NCI-H2107 treated with DMSO at 0.1 percent for 48 hours (cell line): ENCODE results near the gene SIGLEC1.

Source experiments
- DNase-seq: peaks from one replicate; lab custom pipeline; 2025; ENCODE audit not compliant: unreplicated experiment; lab: John Stamatoyannopoulos, UW

Gene SIGLEC1

DNA sequence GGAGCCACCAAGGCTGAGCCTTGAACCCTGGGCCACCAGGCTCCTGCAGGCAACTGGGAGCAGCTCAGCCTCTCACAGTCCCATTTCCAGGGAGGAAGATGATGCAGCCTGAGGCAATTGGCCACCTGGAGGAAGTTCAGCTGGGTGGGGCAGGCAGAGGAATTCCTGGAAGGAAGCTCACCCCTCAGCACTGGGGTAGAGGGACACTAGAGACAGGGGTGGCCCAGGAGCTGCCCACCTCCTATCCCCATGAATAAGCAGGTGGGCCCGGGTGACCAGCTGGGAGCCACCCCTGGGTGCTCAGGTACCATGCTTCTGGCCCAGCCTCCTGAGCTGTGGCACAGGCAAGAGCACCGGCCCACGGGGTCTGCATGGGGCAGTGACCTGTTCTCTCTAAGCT lies 16.5 kb upstream of the SIGLEC1 start:
- no peak for DNase-seq

GRCh38 chr20:3728354-3728753 lies 16.0 kb upstream of the SIGLEC1 start:
- no peak for DNase-seq

DNA sequence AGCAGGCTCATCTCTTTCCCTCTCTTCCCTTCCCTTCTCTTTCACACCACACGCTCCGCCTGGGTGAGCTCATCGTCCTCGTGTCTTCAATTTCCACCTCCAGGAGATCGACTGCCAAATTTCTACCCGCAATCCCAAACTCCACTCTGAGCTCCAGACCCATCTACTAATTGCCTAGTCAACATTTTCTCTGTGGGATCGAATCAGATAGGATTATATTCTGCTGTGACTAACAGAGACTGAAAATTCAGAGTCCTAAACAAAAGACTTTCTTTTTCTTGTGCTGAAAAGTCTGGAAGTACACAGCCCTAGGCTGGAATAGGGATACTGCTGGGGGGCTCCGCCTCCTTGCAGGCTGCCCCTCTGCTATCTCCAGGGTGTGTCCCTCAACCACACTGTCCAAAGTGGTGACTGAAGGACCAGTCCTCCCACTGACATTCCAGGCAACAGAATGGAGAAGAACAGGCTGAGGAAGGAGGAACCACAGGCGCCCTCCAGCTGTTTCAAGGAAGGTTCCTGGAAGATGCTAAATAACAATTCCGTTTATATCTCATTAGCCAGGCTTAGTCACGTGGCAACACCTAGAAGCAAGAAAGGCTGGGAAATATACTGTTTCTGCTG lies 15.1 kb upstream of the SIGLEC1 start:
- DNase-seq: no peak

GRCh38 chr20:3724356-3724755 lies 12.0 kb upstream of the SIGLEC1 start:
- no peak for DNase-seq

DNA sequence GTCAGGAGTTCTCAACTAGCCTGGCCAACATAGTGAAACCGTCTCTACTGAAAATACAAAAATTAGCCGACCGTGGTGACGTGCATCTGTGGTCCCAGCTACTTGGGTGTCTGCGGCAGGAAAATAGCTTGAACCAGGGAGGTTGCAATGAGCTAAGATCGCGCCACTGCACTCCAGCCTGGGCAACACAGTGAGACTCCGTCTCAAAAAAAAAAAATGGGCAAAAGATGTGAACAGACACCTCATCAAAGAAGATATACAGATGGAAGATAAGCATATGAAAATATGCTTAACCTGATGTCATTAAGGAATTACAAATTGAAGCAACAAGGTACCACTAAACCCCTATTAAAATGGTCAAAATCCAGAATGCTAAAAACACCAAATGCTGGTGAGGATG lies 10.9 kb upstream of the SIGLEC1 start:
- no peak for DNase-seq

- no peak for DNase-seq
Observed at GRCh38 chr20:3721912-3722311, 9.5 kb upstream of the SIGLEC1 start.

GRCh38 chr20:3720626-3721025 lies 8.2 kb upstream of the SIGLEC1 start:
- DNase-seq: no peak

DNA sequence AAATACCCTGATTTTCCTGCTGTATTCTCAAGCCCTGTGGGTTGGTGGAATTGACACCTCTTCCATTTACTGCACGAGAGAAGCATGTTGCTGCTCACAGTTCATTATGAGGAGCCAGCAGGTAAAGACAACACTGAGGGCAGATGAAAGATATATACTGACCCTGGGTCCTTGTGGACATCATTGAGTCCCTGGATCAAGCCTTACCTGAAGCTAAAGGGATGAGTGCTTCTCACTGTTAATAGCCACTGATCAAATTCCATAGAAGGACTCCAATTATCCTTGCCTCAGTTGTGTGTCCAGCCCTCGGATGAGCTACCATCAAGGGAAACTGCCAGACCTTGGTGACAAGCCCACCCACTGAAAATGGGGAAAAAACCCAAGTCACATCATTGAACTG lies 7.7 kb upstream of the SIGLEC1 start:
- no peak for DNase-seq

GRCh38 chr20:3719046-3719445 lies 6.6 kb upstream of the SIGLEC1 start:
- no peak for DNase-seq

DNA sequence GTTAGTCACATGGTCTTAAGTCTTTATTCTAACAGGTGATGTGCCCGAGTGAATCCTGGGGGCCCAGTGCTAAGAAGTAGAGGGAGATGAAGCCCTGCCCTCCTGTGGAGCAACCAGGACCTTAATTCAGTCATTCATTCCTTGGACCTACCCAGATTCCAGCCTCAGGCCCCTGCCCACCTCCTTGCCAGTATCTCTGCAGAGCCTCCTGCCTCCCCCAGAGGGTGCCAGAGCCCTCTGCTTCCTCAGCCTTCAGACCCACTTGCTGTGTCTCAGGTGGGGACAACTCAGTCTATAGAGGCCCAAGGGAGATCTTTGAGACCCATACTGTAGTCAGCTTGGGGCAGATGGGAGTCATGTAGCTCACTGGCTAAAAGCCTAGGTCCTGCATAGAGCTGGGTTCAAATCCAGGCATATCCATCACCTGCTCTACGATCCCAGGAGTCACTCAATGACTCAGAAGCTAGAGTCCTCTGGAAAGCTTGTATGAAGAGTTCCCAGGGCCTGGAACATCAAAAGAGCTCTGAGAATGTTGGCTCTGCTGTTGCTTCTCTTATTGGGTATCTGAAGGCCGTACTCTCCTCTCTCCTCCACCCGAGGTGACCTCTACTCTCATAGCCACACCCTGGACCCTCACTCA lies 3.9 kb upstream of the SIGLEC1 start:
- DNase-seq: no peak

- no peak for DNase-seq
Observed at GRCh38 chr20:3714092-3714491, 1.7 kb upstream of the SIGLEC1 start.

GRCh38 chr20:3711484-3711941 lies 887 bp downstream of the SIGLEC1 start:
- no peak for DNase-seq

GRCh38 chr20:3710703-3711483 lies 1.5 kb downstream of the SIGLEC1 start:
- DNase-seq: no peak

GRCh38 chr20:3710011-3710466 lies 2.4 kb downstream of the SIGLEC1 start:
- DNase-seq: no peak

- no peak for DNase-seq
Observed at GRCh38 chr20:3707508-3707899, 4.9 kb downstream of the SIGLEC1 start.

DNA sequence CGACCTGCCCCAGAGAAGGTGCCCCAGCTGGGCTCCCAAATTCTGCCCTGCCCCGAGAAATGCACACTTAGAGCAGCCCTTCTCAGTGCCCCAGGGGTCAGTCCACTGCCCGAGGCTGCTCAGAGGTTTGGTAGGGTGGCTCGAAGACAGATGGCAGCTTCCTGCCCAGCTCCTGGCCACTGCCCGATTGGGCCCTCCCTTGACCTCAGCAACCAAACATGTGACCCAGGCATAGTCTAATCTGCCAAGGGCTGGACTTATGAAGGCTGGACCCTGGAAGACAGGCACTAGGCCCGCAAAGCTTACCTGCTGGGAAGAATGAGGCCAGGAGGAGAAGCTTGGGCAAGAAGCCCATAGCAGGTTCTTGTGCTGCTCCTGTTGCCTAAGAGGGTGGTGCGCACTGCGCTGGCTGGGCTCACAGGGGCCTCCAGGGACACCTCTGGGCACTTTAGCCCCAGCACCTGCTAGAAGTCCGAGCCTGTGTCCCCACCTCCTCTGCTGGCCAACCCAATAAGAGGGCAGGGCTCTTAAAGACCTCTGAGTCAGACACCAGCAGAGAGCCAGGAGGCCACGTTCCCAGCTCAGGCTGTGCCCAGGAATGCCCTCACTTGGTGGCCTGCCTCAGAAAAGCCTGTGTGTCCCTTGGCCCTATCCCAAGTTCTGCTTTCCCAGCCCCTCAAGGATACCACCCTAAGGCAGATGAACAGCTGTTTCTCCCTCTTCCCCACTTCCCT lies 5.5 kb downstream of the SIGLEC1 start:
- no peak for DNase-seq

GRCh38 chr20:3705970-3706739 lies 6.2 kb downstream of the SIGLEC1 start:
- no peak for DNase-seq

DNA sequence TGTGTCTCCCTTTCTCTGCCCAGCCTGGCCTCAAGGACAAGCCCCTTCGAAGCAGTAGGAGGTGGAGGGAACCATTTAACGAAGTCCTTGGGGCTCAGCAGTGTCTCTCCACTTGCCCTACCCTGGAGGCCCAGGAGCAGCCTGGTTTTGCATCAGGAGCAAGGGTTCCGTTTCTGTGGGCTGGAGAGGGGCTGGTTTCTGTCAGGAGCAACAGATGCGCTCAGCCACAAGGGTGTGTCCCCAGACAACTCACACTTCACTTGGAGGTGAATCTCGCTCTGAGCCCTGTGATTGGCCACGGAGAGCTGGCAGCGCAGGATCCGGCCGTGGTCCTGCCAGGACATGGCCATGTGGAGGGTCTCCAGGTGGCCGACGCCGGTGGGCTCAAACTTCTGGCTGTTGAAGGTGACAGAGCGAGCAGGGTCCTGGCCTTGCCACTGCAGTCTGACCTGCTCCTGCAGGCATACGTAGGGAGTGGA lies 6.9 kb downstream of the SIGLEC1 start:
- DNase-seq: no peak

DNA sequence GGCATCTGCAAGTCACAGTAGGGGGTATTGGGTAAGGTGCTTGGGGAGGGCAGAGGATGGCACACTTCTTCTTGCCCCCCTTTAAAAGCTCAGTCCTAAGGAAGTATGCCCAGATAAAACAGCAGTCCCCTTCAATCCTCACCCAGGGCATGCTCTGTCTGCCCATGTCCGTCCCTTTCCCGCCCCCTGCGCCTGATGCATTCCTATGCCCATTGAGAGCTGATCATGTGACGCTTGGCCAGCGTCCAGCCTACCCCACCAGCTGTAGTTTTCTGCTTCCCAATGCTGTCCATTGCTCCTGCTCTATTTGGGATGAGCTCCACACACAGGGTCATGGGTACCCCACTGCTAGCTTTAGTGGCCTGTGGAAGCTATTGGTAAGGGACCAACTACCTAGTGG lies 8.3 kb downstream of the SIGLEC1 start:
- DNase-seq: no peak

- DNase-seq: no peak
Observed at GRCh38 chr20:3702611-3703391, 9.6 kb downstream of the SIGLEC1 start.
